Effector memory CD4-positive, alpha-beta T cell (primary cell): ENCODE results near the gene JMJD4.
A peak's percentile ranks its signal among the peaks of the same experiment; 100 is the strongest.

Experiments
- DNase-seq, 3 donors: peaks; one replicate each; pipeline ENCODE4 v3.0.0-alpha.2; 2020
- H3K27ac ChIP-seq: 2 replicates; pipeline ENCODE4 v1.7.0; 2013; ENCODE audit warnings: mild to moderate bottlenecking, low read length, moderate library complexity; ENCODE audit not compliant: insufficient read depth, poor library complexity, severe bottlenecking
- H3K27me3 ChIP-seq: replicated peaks from 2 replicates; pipeline ENCODE4 v1.7.0; 2013; ENCODE audit warnings: mild to moderate bottlenecking, low read length; ENCODE audit not compliant: insufficient read depth, control insufficient read depth, poor library complexity, severe bottlenecking
- H3K36me3 ChIP-seq: 2 replicates; pipeline ENCODE4 v1.7.0; 2013; ENCODE audit warnings: mild to moderate bottlenecking, low read length, moderate library complexity; ENCODE audit not compliant: control insufficient read depth, insufficient read depth
- H3K4me1 ChIP-seq: 2 replicates; pipeline ENCODE4 v1.7.0; 2013; ENCODE audit warnings: low read length, mild to moderate bottlenecking; ENCODE audit not compliant: control insufficient read depth, insufficient read depth, poor library complexity, severe bottlenecking
- H3K4me3 ChIP-seq: 2 replicates; pipeline ENCODE4 v1.7.0; 2013; ENCODE audit warnings: low read length, low read depth, mild to moderate bottlenecking; ENCODE audit not compliant: insufficient read depth, poor library complexity, severe bottlenecking
- H3K9me3 ChIP-seq: 2 replicates; pipeline ENCODE4 v1.7.0; 2013; ENCODE audit warnings: mild to moderate bottlenecking, low read length, moderate library complexity; ENCODE audit not compliant: control insufficient read depth

The JMJD4 gene

DNA sequence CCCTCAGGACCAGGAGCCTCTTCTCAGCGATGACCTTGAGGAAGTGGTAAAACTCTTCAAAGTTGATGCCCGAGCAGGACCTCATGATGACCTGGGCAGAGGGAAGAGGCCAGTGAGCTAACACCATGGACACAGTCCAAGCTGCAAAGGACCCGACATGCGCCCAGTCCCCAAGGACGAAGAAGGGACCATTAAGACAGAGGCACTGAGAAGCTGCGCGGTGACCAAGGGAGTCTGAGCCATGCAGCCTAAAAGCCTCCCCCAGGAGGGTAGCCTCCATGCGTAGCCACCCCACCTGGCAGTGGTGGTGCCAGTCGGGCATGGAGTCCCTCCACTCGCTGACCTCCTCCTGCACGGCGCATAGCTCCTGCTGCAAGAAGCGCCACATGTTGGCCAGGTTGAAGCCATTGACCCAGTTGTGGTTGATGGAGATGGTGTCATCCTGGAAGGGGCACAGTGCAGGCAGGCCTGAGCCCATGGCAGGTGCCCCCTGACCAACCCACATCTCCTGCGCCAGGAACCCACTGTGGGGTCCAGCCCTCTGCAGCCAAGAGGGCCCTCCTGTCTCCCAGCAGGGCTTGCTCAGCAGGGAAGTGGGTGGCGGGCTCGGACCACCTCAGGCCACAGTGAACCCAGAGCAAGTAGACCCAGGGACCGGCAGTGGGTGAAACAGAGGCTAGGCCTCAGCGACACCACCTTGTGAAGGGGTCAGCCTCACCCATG is 2.4 kb downstream of the JMJD4 start:
- Histone ChIP-seq H3K27ac (no peak overlapping the region), H3K27me3 (no peaks in the 10 kb centered on the region), H3K4me1 (peaks cover 33% of the 10 kb centered on the region), H3K9me3 (no peaks in the 10 kb centered on the region), H3K36me3 (peaks cover 18% of the 10 kb centered on the region), H3K4me3 (no peak overlapping the region)
- no peak for DNase-seq

DNA sequence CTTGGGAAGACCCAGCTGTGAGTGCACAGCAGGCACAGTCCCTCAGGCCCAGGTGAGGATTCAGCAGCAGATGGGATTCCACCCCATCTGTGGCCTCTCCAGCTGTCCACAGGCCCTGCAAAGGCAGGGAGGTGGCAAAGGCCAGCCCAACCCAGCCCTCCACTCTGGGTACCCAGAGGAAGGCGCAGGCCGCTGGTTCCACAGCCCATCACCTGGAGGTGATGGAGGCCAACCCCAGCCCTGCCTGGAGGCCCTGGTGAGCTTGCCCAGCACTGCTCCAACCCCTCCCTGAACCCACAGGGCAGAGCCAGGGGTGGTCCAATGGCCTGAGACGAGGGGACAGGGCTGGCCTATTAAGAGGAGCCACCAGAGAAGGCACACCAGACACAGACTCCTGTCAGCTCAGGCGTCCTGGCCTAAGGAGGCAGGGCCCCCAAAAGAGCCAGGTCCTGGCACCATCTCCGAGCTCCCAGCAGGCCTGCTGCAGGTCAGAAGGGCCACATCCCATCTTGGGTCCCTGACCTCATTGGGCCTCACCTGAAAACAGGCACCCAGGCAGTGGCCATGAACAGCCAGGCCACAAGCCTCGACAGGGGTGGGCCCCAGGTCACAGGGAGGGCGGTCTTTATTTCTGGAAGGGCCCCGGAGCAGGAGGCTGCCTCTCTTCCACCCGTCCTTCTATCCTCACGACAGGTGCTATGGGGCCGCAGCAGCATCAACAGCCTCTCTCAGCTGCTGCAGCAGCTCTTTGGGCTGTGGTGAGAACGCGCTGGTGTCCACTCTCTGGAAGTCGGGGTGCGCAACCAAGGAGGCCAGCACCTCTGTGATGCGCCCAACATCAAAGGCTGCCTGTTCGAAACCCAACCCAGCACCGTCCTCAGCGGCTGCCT is 3.2 kb downstream of the JMJD4 start:
- H3K4me1 ChIP-seq = peaks cover 33% of the 10 kb centered on the region
- H3K36me3 ChIP-seq = peaks cover 18% of the 10 kb centered on the region
- no peak for DNase-seq
- no peak overlapping the region for H3K27ac ChIP-seq
- H3K9me3 ChIP-seq = no peaks in the 10 kb centered on the region
- no peaks in the 10 kb centered on the region for H3K27me3 ChIP-seq
- no peak overlapping the region for H3K4me3 ChIP-seq

DNA sequence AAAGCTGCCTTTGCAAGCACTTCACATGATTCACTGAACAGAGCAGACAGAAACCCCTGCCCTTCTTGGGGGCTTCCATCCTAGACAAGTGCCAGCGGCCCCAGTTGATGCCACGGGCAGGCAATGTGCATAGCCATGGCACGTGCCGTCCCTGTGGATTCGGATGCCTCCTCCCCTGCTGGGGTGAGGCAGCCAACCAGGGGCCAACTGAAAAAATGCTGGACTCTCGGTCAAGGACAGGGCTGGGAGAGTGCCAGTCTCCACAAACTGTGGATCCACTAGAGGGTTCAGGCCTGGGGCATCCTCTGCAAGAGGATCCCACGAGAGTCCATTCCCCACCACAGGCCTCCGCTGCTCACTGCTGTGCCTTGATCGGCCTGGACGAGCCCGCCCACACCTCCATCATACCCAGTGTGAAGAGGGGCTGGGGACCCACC is 3.8 kb downstream of the JMJD4 start:
- Histone ChIP-seq H3K27me3 (no peaks in the 10 kb centered on the region), H3K4me1 (peaks cover 33% of the 10 kb centered on the region), H3K4me3 (no peak overlapping the region), H3K27ac (no peak overlapping the region), H3K36me3 (peaks cover 18% of the 10 kb centered on the region), H3K9me3 (no peaks in the 10 kb centered on the region)
- no peak for DNase-seq

DNA sequence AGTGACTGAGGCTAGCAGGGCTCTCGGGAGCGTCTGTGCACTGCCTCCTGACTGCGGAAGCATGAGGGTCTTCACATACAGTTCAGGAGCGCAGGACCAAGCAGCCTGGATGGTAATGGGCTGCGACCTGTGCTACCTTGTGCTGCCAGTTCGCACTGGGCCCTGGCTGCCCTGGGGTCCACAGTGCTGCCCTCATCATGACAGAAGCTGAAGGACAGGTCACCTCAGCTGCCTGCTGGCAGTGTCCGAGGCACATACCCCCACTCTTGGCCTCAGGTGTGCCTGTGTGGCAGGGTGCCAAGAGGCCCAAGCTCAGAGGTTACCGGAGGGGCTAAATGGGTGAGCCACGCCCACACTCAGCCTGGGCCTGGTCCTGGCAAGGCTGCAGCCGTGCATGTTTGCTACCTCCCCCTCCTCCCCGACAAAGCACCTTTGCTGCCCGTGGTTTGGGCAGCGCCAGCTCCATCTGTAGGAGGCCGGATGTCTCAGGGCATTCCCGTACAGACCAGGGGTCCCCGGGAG is 4.4 kb downstream of the JMJD4 start:
- Histone ChIP-seq H3K27me3 (no peaks in the 10 kb centered on the region), H3K4me1 (peaks cover 27% of the 10 kb centered on the region), H3K27ac (no peak overlapping the region), H3K36me3 (peaks cover 18% of the 10 kb centered on the region), H3K4me3 (no peak overlapping the region), H3K9me3 (no peaks in the 10 kb centered on the region)
- no peak for DNase-seq

DNA sequence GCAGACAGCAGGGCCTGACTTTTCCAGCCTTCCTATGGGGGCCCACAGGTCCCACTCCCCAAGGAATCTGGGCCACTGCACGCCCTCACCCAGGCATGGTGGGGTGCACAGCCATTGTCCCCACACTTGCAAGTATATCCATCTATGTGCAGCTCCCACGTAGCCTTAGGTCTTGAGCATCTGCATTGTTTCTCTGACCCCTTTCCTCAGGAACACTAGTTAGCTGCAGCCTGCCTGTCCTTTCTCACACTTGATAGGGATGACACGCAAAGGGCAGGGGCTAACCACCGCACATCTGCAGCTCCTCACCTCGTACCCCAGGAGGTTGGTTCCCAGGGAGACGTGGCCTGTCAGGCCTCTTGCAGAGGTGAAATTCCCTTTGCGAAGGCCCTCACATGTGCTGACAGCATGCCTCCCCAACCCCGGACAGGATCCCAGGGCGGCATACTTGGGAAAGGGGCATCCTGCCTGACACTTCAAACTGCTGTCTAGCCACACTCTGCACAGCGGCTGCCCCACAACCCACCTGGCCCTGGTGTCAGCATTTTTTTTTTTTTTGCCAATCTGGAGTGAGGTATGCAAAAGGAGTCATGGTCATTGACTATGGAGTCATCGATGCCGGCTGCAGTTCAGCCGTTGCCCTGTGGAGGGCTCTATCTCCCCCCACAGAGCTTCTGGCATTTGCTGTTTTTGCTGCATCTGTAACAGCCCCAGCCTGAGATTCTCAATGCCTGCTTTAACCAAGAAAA is 5.0 kb downstream of the JMJD4 start:
- Histone ChIP-seq H3K36me3 (peaks cover 18% of the 10 kb centered on the region), H3K9me3 (no peaks in the 10 kb centered on the region), H3K27ac (no peak overlapping the region), H3K4me3 (no peak overlapping the region), H3K27me3 (no peaks in the 10 kb centered on the region), H3K4me1 (peaks cover 24% of the 10 kb centered on the region)
- DNase-seq = no peak

DNA sequence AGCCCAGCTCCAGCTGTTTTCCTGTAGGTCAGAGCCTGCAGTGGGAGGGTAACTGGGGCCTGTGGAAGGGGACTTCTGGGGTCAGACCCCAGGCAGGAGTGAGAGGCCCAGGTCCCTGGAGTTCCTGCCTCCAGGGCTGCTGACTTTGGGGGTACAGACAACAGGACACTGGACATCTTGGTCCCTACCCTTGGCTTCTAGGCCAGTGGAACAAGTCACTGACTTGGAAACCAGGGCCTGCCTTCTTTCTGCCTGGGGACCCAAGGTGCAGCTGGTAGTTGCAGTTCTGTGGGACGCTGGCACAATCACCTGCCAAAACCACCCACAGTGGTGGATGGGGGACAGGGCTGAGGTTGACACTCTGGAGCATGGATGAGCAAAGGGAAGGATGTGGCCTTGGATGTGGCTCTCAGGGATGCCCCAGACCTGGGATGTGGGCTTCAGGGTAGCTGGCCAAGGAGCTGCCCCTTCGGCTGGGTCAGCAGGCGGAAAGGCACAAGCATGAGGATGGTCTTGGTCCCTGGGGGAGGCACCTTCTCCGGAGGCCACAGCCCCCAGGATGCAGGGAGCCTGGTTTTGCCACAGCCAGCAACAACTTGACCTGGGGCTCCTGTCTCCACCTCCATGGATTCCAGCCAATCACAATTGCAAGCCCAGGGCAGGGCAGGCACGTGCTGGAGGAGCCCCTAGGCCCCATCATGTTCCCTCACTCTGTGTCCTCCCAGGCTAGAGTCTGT is 5.8 kb downstream of the JMJD4 start:
- peak overlapping the region; percentile 77 for H3K4me3 ChIP-seq
- no peak for DNase-seq
- no peak overlapping the region for H3K27ac ChIP-seq
- peaks cover 18% of the 10 kb centered on the region for H3K36me3 ChIP-seq
- no peaks in the 10 kb centered on the region for H3K27me3 ChIP-seq
- H3K9me3 ChIP-seq = no peaks in the 10 kb centered on the region
- H3K4me1 ChIP-seq = peaks cover 17% of the 10 kb centered on the region

- DNase-seq = no peak
- peak overlapping the region; percentile 42 for H3K27ac ChIP-seq
Observed at GRCh38 chr1:227728892-227729143, 6.3 kb downstream of the JMJD4 start.

GRCh38 chr1:227728059-227728891 is 6.8 kb downstream of the JMJD4 start:
- DNase-seq = peak; percentile 54 to 68 (median 65)
- H3K27ac ChIP-seq = peak overlapping the region; percentile 42

More at GRCh38 chr1:227728892-227729143, 6.3 kb downstream of the JMJD4 start:
- peak overlapping the region; percentile 77 for H3K4me3 ChIP-seq
- H3K27me3 ChIP-seq = no peaks in the 10 kb centered on the region
- H3K9me3 ChIP-seq = no peaks in the 10 kb centered on the region
- H3K36me3 ChIP-seq = peaks cover 18% of the 10 kb centered on the region
- peaks cover 12% of the 10 kb centered on the region for H3K4me1 ChIP-seq

More at GRCh38 chr1:227728059-227728891, 6.8 kb downstream of the JMJD4 start:
- Histone ChIP-seq H3K4me1 (peaks cover 11% of the 10 kb centered on the region), H3K9me3 (no peaks in the 10 kb centered on the region), H3K4me3 (peak overlapping the region; percentile 77), H3K27me3 (no peaks in the 10 kb centered on the region), H3K36me3 (peaks cover 15% of the 10 kb centered on the region)
